OCI-LY1 (cell line): ENCODE data around the gene KANSL1.

ENCODE experiments used
- H2AFZ ChIP-seq: fragments of 200-600 bp; sonication (generic), shearing (Covaris generic); 2 replicates; pipeline ENCODE4 v1.6.0; 2014; ENCODE audit warnings: antibody characterized with exemption, mild to moderate bottlenecking, low read length
- H3F3A ChIP-seq: fragments of 200-600 bp; sonication (generic), shearing (Covaris generic); 2 replicates; pipeline ENCODE4 v1.6.0; 2014; ENCODE audit warnings: mild to moderate bottlenecking, antibody characterized with exemption, low read length, moderate library complexity; ENCODE audit not compliant: insufficient read depth
- H3K27ac ChIP-seq: fragments of 200-600 bp; sonication (generic); 2 replicates; pipeline ENCODE4 v1.5.1; 2014; ENCODE audit warnings: low read length, mixed run types, mild to moderate bottlenecking, low read depth; ENCODE audit not compliant: poor library complexity, severe bottlenecking
- H3K27me3 ChIP-seq: fragments of 200-600 bp; sonication (generic); 2 replicates; pipeline ENCODE4 v1.6.0; 2014; ENCODE audit warnings: antibody characterized with exemption, mild to moderate bottlenecking, low read length, moderate library complexity; ENCODE audit not compliant: insufficient read depth
- H3K36me3 ChIP-seq: fragments of 200-600 bp; sonication (generic); 2 replicates; pipeline ENCODE4 v1.6.1; 2014; ENCODE audit warnings: mild to moderate bottlenecking, antibody characterized with exemption, low read length, moderate library complexity, mixed read lengths; ENCODE audit not compliant: insufficient read depth
- H3K4me1 ChIP-seq: fragments of 200-600 bp; sonication (generic); 2 replicates; pipeline ENCODE4 v1.5.1; 2014; ENCODE audit warnings: mild to moderate bottlenecking, low read length, moderate library complexity; ENCODE audit not compliant: insufficient read depth, severe bottlenecking
- H3K4me2 ChIP-seq: fragments of 200-600 bp; sonication (generic), shearing (Covaris generic); 2 replicates; pipeline ENCODE4 v1.6.1; 2014; ENCODE audit warnings: low read length
- H3K4me3 ChIP-seq: fragments of 200-600 bp; sonication (generic); 2 replicates; pipeline ENCODE4 v1.5.1; 2014; ENCODE audit warnings: low read length, low read depth, mild to moderate bottlenecking, mixed read lengths; ENCODE audit not compliant: poor library complexity, severe bottlenecking
- H3K79me2 ChIP-seq: fragments of 200-600 bp; shearing (Covaris generic); 2 replicates; pipeline ENCODE4 v1.6.1; 2016; ENCODE audit warnings: mixed run types, low read length, mixed read lengths; ENCODE audit not compliant: insufficient read depth
- H3K9ac ChIP-seq: fragments of 200-600 bp; sonication (generic), shearing (Covaris generic); 2 replicates; pipeline ENCODE4 v1.6.1; 2014; ENCODE audit warnings: mild to moderate bottlenecking, low read length, mixed read lengths
- H3K9me2 ChIP-seq: fragments of 200-600 bp; sonication (generic), shearing (Covaris generic); 2 replicates; pipeline ENCODE4 v1.6.1; 2014; ENCODE audit warnings: low read depth, mild to moderate bottlenecking, low read length, mixed read lengths
- H3K9me3 ChIP-seq: fragments of 200-600 bp; shearing (Covaris generic); 2 replicates; pipeline ENCODE4 v1.6.1; 2014; ENCODE audit warnings: low read length, mixed read lengths
- H4K20me1 ChIP-seq: fragments of 200-600 bp; sonication (generic), shearing (Covaris generic); 2 replicates; pipeline ENCODE4 v1.6.0; 2016; ENCODE audit warnings: mild to moderate bottlenecking, low read length; ENCODE audit not compliant: insufficient read depth
- EZH2 ChIP-seq: fragments of 200-600 bp; sonication (generic), shearing (Covaris generic); IDR thresholded peaks from 2 replicates; pipeline ENCODE4 v1.8.0; 2017; ENCODE audit warnings: borderline replicate concordance, mixed run types, mild to moderate bottlenecking, antibody characterized with exemption, low read length, moderate library complexity, mixed read lengths
- TF ChIP-seq, protein P1 (sequence below): fragments of 200-600 bp; sonication (generic), shearing (Covaris generic); IDR thresholded peaks from 2 replicates; pipeline ENCODE4 v1.5.1; 2017; ENCODE audit warnings: mild to moderate bottlenecking, antibody characterized with exemption, low read length, moderate library complexity, mixed read lengths

KANSL1 gene

GRCh38 chr17:45984368-45984767 lies 208.9 kb downstream of the KANSL1 start:
- H3K27me3 ChIP-seq: no peaks in the 10 kb centered on the region
- H3K4me1 ChIP-seq: no peaks in the 10 kb centered on the region
- H3K9me3 ChIP-seq: no peaks in the 10 kb centered on the region
- no peaks in the 10 kb centered on the region for H4K20me1 ChIP-seq
- H3K27ac ChIP-seq: no peak overlapping the region
- no peaks in the 10 kb centered on the region for H3K9me2 ChIP-seq
- no peak overlapping the region for H3K9ac ChIP-seq
- no peak overlapping the region for H3K4me3 ChIP-seq
- no peak overlapping the region for H3K4me2 ChIP-seq
- TF ChIP-seq EZH2: no peak
- TF ChIP-seq, protein P1, sequence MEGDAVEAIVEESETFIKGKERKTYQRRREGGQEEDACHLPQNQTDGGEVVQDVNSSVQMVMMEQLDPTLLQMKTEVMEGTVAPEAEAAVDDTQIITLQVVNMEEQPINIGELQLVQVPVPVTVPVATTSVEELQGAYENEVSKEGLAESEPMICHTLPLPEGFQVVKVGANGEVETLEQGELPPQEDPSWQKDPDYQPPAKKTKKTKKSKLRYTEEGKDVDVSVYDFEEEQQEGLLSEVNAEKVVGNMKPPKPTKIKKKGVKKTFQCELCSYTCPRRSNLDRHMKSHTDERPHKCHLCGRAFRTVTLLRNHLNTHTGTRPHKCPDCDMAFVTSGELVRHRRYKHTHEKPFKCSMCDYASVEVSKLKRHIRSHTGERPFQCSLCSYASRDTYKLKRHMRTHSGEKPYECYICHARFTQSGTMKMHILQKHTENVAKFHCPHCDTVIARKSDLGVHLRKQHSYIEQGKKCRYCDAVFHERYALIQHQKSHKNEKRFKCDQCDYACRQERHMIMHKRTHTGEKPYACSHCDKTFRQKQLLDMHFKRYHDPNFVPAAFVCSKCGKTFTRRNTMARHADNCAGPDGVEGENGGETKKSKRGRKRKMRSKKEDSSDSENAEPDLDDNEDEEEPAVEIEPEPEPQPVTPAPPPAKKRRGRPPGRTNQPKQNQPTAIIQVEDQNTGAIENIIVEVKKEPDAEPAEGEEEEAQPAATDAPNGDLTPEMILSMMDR: no peak
- H3K79me2 ChIP-seq: no peaks in the 10 kb centered on the region
- no peaks in the 10 kb centered on the region for H3K36me3 ChIP-seq
- no peak overlapping the region for H2AFZ ChIP-seq
- H3F3A ChIP-seq: no peaks in the 10 kb centered on the region

- no peak for TF ChIP-seq EZH2
- TF ChIP-seq, protein P1: no peak
- H3K4me2 ChIP-seq: no peak overlapping the region
- no peaks in the 10 kb centered on the region for H3K27me3 ChIP-seq
- H3K9ac ChIP-seq: no peak overlapping the region
- no peak overlapping the region for H3K4me3 ChIP-seq
- H3K36me3 ChIP-seq: no peaks in the 10 kb centered on the region
- no peak overlapping the region for H2AFZ ChIP-seq
- H3K9me3 ChIP-seq: no peaks in the 10 kb centered on the region
- no peaks in the 10 kb centered on the region for H3F3A ChIP-seq
- no peaks in the 10 kb centered on the region for H3K79me2 ChIP-seq
- no peaks in the 10 kb centered on the region for H4K20me1 ChIP-seq
- no peak overlapping the region for H3K27ac ChIP-seq
- H3K4me1 ChIP-seq: no peaks in the 10 kb centered on the region
- H3K9me2 ChIP-seq: no peaks in the 10 kb centered on the region
Measured at GRCh38 chr17:45983614-45984310, 209.5 kb downstream of the KANSL1 start.

DNA sequence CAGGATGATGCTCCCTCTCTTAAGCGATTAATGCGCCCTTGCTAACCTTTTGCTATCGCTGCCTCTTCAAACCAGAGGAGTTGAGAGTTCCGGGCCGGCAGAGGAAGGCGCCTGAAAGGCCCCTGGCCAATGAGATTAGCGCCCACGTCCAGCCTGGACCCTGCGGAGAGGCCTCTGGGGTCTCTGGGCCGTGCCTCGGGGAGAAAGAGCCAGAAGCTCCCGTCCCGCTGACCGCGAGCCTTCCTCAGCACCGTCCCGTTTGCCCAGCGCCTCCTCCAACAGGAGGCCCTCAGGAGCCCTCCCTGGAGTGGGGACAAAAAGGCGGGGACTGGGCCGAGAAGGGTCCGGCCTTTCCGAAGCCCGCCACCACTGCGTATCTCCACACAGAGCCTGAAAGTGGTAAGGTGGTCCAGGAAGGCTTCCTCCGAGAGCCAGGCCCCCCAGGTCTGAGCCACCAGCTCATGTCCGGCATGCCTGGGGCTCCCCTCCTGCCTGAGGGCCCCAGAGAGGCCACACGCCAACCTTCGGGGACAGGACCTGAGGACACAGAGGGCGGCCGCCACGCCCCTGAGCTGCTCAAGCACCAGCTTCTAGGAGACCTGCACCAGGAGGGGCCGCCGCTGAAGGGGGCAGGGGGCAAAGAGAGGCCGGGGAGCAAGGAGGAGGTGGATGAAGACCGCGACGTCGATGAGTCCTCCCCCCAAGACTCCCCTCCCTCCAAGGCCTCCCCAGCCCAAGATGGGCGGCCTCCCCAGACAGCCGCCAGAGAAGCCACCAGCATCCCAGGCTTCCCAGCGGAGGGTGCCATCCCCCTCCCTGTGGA lies 210.2 kb downstream of the KANSL1 start:
- Histone ChIP-seq H4K20me1 (no peaks in the 10 kb centered on the region), H3K4me3 (no peak overlapping the region), H3K79me2 (no peaks in the 10 kb centered on the region), H3K4me2 (no peak overlapping the region), H3K9ac (no peak overlapping the region), H3K9me3 (no peaks in the 10 kb centered on the region), H3K27me3 (no peaks in the 10 kb centered on the region), H3F3A (no peaks in the 10 kb centered on the region), H3K27ac (no peak overlapping the region), H3K9me2 (no peaks in the 10 kb centered on the region), H2AFZ (no peak overlapping the region), H3K36me3 (no peaks in the 10 kb centered on the region), H3K4me1 (no peaks in the 10 kb centered on the region)
- TF ChIP-seq EZH2: no peak
- TF ChIP-seq, protein P1: no peak
